HG03108 (cell line): ENCODE measurements around the gene EIF4E1B.

Source experiments
- ATAC-seq: cut with Tn5 transposase; IDR thresholded peaks from one replicate; pipeline ENCODE4 v1.9.1; 2021; ENCODE audit warnings: moderate library complexity; ENCODE audit not compliant: unreplicated experiment

The EIF4E1B gene

DNA sequence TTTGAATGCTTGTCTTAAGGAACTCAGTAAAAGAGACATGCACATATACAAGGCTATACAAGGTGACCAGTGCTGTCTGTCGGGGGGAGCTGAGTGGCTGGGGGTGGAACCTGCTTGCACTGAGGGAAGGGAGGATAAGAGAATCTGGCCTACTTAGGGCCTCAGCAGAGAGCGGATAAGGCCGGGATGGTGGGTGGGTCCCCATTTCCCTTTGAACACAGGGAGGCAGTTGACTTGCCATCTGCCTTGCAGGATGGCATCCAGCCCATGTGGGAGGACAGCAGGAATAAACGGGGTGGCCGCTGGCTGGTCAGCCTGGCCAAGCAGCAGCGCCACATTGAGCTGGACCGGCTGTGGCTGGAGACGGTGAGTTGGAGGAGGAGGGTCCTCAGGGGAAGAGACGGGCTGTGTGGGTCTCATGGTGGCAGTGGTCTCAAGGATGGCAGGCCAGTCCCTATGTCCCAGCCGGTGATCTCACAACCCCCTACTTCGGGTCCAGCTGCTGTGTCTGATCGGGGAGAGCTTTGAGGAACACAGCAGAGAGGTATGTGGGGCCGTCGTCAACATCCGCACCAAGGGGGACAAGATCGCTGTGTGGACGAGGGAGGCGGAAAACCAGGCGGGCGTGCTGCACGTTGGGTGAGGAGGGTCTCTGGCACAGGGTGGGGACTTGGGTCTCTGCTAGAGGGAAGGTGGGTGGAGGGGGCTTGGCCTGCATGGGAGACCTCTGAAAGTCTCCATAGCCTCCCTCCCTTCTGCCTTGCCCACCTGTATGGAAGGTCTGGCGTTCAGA, 14.6 kb downstream of the EIF4E1B start:
- no peak for ATAC-seq

DNA sequence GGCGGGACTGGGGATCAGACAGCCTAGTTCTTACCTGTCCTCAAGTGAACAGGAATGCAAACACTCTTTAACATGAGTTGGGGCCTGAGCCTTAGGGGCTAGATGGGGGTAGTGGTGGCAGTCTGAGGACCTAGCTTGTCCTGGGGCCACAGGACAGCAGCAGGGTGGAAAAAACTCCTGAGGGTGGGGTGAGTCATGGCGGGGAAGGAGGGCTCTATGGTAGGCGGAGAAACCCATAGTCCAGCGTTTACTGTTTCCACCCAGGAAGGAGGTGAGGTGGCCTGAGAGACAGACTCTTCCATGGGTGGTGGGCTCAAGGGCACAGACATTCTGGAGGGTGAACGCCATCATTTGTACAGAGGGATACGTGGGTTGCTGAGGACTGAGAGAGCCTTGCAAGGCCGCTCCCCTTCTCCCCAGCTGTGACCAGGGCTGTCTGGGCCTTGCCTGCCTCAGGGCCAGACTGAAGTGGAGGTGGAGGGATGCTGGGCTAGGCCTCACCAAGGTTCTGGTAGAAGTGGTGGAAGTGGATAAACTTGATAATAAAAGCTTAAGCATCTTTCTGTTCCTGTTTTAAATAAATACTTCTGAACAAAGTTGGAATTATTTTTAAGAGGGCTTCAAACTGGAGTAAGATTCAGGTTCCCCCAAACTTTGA, 15.7 kb downstream of the EIF4E1B start:
- no peak for ATAC-seq

DNA sequence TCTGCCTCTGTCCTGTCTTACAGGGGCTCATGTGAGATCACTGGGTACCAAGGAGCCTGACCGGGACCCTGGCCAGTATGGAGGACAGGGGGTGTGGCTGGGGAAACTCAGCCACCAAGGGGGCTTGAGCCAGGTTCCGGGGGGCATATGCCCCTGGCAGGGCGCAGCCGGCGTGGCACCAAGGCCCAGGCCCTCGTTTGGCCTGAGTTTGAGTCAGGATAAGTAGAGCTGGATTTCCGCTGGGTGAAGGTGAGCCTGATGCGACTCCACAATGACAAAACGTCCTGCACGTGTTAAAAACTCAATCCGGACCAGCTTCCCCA, 16.2 kb downstream of the EIF4E1B start:
- no peak for ATAC-seq

DNA sequence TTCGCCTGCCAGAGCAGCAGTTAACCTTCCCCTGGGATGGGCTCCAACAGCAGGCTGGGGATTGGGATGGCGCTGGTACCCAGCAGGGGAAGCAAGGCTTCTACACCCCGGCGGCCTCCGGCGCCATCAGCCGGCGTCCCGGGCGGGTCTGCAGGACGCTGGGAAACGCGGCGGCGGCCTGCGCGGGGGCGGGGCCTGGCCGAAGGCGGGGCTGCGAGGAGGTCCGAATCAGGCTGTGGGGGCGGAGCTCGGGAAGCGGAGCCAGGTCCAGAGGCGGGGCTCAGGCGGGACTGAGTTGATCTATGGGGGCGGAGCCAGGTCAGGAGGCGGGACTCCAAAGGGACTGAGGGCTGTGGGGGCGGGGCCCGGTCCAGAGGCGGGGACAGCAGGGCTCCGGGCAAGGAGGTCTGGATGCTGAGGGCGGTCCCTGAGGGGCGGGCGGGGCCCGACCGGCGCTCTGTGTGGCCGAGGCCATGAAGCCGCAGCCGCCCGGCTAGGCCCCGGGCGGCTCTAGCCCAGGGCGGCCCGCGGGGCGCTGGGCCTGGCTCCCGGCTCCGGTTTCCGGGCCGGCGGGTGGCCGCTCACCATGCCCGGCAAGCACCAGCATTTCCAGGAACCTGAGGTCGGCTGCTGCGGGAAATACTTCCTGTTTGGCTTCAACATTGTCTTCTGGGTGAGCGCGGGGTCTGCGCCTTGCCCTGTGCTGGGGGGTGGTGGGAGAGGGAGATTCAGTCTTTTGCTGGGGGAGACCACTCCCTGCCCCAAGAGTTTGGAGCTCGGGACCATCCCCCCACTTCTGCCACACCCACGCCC, 16.8 kb downstream of the EIF4E1B start, which contains the start of gene TSPAN17:
TSPAN17 (plus strand) TSS at position 455 of the 813 bp plus-strand sequence; CDS start at position 587, 132 bp downstream.
- peak; percentile 95 for ATAC-seq

DNA sequence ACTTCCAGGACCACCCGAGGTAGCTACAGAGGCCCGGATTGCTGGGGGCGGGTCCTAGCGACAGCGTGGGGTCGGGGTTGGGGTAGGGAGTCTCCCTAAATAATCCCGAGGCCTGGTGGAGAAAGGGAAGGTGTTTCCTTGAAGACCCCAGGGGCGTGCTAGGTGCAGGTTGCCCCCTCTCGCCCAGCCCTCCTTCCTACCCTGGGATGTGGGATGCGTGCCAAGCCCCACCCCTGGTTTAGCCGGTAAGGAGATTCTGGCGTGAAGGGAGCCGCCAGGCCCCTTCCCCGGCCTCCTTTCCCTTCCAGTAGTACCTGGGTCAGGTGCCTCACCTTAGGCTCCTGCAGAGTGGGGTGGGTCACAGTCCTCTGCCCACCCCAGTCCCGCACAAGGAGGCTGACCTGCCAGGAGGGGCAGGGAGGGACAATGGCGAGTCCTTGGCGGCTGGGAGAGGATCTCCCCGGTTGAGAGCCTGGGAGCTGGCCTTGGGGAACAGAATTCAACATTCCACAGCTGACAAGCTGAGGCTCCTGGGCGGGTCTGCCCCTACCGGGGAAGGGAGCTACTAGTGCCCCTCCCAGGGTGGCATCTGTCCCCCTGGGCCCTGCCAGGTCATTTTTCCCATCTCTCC, 17.5 kb downstream of the EIF4E1B start:
- ATAC-seq: no peak

DNA sequence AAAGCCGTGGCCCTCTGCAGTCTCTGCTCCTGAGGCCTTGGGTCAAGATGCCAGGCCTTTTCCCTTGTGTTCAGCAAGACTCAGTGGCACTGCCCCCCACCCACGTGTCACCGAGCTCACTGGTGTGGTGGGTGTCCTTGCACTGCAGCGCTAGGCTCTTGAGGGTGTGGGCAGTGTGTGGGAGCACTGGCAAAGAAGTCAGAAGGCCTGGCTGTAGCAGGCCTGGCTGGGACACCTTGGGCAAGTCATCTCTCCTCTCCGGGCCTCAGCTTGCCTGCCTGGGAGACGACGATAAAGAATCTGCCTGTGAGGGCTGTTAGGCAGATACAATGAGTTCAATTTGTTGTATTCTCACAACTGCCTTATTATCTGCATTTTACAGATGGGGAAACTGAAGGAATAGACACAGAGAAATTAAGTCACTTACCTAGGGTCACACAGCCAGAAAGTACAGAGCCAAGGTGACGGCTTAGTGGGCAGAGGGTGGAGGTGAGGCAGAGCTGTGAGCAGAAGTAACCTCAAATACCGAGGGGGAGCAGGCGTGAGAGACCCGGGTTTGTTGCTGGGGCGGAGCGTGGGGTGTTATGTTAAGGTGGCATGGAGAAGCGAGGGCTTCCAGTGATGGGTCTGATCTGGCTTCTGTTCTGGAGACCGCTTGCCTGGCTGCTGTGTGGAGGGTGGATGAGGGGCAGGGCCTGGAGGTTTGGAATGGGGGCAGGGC, 18.2 kb downstream of the EIF4E1B start:
- no peak for ATAC-seq

DNA sequence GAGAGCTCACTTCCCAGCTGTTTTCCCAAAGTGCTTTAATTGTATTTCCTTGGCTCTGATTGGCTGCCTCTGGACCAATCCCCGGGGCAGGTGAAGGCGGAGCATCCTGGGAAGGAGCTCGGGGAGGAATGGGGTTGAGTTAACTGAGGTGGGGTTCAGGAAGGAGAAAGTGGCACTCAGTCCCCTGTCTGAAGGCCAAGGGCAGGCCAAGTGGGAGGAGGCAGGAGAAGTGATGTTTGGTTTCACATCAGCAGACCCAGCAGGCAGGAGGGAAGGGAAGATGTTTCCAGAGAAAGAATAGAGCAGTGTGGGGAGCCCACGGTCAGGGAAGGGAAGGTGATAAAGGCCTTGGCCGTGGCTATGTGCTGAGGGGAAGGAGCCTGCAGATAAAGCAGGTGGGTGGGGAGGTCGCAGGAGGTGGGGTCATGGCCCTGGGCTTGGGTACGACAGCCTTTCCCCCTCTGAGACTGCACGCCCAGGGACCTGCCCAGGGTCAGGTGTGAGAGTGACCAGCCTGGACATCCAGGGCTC, 19.9 kb downstream of the EIF4E1B start:
- no peak for ATAC-seq

DNA sequence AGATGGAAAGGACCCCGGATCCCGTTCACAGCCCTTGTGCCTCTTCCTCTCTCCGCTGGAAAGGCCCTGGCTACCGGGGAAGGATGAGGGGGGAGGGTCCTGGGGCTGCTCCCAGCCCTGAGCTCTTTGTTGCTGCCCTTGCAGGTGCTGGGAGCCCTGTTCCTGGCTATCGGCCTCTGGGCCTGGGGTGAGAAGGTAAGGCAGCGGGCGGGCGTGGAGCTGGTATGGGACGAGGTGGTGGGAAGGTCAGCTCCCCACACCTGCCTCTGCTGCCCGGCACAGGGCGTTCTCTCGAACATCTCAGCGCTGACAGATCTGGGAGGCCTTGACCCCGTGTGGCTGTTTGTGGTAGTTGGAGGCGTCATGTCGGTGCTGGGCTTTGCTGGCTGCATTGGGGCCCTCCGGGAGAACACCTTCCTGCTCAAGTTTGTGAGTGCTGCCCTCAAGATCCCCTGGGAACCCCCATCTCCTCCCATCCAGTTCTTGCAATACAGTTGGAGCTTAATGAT, 21.1 kb downstream of the EIF4E1B start:
- no peak for ATAC-seq

DNA sequence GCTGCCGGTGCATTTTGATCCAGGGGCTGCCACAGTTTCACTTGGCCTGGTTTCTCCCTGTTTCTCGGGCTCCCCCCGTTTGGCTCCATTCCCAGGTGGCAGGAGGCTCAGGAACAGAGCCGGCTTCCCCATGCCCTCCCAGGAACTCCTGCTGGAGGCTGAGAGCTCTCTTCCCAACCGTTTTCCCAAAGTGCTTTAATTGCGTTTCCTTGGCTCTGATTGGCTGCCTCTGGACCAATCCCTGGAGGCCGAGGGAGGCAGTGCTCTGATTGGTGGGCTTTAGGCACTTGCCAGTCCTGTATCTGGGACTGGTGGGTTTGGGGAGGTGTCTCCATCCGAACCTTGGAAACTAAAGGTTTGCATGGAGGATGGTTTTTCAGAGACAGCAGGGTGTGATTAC, 21.7 kb downstream of the EIF4E1B start:
- ATAC-seq: no peak

DNA sequence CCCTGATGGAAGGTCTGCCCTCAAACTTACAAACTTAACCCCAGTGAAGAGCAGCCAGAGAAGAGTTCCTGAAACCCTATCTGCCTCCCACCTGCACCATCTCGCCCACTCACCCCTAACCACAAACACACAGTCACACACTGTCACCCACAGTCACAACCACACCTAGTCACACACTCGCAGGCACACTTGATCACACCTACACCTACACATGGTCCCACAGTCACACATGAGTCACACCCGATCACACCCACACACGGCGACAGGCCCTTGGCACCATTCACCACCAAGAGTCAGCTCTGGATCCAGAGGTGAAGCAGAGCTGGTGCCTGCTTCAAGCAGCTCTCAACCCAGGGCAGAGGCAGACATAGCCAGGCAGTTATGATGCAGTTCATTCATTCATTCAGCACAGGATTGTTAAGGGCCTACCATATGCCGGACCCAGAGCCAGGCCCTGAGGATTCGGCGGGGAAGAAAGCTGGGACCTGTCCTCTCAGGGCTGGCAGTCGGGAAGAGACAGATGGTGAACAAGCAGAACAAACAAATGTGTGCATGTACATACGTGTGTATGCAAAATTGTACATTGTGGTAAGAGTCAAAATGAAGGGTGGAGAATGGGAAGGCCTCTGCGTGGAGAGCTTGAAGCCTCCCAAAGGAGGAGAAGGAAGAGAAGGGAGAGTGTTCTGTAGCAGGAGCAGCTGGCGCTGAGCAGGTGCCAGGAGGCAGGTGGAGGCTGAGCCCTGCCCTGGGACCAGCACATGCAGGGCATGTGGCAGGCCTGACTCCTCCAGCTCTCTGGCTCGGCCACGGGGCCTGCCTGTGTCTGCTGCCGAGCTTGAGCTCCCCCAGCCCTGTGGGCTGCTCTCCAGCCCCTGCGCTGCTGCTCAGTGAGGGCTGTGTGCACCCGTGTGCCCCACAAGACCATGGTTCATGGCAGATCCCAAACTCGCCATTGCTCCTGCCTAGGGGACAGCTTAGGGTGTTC, 23.2 kb downstream of the EIF4E1B start:
- no peak for ATAC-seq

DNA sequence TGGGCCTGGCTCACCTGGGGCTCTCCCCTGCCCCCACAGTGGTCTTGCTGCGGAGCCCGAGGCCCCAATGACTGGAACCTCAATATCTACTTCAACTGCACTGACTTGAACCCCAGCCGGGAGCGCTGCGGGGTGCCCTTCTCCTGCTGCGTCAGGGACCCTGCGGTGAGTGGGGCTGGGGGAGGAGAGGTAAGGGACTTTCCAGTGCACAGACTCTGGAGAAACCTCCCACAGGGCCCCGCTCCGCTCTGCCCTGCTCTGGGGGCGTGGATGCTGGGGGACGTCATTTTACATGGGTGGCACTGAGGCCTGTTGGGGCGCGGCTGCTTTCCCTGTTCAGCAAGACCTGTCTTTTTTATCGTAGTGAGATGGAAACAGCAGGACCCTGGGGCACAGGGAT, 24.4 kb downstream of the EIF4E1B start:
- no peak for ATAC-seq

DNA sequence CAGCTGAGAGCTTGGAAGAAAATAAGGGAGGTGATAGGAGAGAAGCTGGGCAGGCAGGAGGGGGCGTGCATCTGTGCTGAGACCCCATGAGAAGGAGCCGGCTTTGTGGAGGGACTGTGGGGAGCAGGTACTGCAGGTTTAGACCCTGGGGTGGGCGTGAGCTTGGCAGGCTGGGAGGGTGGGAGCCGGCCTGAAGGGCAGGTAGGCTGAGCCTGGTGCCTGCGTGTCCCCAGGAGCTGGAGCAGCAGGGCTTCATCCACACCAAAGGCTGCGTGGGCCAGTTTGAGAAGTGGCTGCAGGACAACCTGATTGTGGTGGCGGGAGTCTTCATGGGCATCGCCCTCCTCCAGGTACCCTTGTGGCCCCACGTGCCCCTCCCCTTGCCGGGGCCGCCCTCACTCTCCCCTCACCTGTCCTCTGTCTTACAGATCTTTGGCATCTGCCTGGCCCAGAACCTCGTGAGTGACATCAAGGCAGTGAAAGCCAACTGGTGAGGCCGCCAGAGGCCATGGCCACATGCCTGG, 26.1 kb downstream of the EIF4E1B start:
- no peak for ATAC-seq

DNA sequence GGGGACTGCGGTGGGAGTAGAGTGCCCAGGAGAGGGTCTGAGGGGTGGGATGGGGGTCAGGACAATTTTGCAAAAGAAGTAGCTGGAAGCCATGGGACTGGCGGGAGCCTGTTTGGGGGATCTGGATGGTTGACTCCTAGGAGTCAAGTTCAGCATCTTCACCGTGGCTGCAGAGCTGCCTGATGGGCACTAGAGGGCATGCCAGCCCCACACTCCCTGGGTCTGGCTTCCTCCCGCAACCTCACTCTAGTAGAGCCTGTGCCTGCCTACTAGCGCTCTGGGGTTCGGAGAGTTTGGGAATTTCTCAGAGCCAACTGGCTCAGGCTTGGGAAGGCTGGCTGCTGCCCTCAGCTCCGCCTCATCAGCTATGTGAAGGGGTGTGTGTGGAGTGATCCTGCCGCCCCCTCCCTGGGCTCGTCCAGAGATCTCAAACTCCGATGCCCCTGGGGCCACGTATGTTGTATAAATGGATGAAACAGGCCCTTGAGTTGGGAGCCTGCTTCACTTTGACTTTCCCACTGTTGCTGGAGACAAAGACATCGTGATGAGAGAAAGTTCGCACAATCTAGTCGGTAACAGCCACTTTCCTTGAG, 27.6 kb downstream of the EIF4E1B start:
- ATAC-seq: peak; percentile 61

DNA sequence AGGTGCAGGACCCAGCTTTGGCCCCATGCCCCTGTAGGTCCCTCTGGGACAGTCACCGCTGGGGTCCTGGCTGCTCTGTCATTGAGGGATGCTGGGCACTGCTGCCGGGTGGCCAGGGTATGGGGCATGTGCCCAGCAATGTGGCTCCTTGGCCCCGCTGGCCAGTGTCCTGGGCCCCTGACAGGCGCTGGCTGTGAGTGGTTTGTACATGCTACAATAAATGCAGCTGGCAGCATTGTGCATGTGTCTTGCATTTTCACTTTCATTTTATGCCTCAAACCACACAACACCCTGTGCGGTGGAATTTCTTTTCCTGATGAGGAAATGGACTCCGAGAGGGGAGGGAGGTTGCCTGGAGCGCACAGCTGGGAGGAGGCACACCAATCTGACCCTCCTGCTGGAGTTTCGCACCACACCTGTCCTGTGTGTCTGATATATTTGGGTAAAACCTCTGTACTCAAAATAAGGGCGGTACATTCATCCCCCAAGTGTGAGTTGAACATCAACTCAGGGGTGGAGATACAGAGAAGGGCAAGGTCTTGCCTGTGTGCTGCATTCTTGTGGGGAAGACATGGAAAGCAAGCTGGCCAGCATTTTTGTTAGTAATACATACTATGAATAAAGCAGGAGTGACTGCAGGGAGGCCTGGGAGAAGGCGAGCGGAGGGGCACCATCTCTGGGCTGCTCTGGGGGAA, 28.5 kb downstream of the EIF4E1B start:
- no peak for ATAC-seq

DNA sequence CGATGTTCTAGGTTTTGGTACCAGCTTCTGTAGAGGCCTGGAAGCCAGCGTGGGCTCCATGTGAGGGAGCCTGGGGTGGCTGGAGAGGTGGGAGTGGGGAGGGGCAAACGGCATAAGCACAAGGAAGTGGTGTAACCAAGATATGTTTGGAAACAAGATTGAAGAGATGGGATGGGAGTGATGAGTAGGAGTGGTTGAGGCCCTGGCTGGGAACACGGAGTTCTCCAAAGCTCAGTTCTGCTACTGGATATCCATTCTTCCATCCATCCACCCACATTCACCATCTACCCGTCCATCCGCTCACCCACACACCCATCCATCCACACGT, 29.0 kb downstream of the EIF4E1B start:
- no peak for ATAC-seq

DNA sequence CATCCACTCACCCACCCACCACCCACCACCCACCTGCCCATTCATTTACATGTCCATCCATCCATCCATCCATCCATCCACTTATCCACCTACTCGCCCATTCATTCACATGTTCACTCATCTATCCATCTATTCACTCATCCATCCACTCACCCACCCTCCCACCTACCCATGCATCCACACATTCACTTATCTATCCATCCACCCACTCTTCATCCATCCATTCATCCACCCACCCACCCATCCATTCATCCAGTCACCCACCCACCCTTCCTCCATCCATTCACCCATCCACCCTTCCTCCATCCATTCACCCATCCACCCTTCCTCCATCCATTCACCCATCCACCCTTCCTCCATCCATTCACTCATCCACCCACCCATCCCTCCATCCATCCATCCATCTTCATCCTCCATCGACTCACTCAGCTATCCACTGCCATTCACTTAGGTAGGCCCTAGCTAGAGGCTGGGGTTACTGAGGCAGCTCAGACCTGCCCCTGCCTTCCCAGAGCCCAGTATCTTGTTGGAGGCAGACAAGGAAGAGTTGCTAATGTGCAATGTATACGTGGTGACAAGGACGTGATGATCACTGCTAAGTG, 29.5 kb downstream of the EIF4E1B start:
- no peak for ATAC-seq

DNA sequence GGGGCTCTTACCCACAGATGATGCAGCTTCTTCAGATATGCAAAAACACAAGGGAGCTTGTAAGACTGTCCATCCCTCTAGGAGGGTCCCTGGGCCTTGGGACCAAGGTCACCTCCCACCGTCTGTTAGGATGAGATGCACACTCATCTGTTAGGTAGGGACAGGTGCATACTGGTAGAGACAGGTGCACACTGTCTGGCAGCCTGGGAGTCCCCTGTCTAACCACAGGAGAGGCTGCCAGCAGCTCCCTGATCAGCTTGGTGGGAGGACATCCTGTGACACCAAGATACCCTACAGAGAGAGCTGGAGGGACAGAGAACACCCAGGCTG, 30.0 kb downstream of the EIF4E1B start:
- ATAC-seq: no peak
